ENCODE measurements around the gene SCARF2.
A peak's percentile ranks its signal among the peaks of the same experiment; 100 is the strongest.

The SCARF2 gene

DNA sequence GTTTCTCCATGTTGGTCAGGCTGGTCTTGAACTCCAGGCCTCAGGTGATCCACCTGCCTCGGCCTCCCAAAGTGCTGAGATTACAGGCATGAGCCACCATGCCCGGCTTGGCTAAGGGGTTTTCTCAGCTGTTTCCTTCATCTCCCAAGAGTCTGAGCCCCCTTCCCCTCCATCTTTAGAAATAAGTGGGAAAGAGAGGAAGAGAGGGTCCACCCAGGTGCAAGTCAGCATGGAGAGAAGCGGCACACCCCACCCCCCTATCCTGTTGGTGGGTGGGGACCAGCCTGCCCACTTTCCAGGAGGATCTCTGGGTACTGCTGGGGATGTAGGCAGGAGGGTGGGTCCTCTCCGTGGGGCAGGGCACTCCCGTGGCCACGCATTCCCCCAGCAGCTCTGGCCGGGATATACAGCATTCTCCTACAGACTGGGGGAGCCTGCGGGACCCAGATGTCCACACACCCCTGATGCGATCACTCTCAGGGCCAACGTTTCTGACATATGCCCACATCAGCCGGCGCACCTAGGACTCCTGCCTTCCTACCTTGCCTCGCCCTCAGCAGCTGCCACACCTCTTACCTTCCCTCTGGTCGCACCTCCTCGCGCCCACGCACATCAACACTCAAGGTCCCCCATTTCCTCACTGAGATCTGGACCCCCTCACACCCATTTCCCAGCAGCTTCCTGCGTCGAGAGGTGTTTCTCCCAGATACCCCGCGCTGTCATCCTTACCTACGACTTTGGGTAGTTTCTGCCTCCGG lies 8.9 kb downstream of the SCARF2 start:
- DNase-seq (ENCODE audit: insufficient read length, low spot score) (peak; percentile 17), FAIRE-seq (no peak)
- TF ChIP-seq, protein P1, sequence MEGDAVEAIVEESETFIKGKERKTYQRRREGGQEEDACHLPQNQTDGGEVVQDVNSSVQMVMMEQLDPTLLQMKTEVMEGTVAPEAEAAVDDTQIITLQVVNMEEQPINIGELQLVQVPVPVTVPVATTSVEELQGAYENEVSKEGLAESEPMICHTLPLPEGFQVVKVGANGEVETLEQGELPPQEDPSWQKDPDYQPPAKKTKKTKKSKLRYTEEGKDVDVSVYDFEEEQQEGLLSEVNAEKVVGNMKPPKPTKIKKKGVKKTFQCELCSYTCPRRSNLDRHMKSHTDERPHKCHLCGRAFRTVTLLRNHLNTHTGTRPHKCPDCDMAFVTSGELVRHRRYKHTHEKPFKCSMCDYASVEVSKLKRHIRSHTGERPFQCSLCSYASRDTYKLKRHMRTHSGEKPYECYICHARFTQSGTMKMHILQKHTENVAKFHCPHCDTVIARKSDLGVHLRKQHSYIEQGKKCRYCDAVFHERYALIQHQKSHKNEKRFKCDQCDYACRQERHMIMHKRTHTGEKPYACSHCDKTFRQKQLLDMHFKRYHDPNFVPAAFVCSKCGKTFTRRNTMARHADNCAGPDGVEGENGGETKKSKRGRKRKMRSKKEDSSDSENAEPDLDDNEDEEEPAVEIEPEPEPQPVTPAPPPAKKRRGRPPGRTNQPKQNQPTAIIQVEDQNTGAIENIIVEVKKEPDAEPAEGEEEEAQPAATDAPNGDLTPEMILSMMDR (IDR thresholded peaks at IDR 0.05; ENCODE audit: insufficient read depth, missing control alignments): no peak

DNA sequence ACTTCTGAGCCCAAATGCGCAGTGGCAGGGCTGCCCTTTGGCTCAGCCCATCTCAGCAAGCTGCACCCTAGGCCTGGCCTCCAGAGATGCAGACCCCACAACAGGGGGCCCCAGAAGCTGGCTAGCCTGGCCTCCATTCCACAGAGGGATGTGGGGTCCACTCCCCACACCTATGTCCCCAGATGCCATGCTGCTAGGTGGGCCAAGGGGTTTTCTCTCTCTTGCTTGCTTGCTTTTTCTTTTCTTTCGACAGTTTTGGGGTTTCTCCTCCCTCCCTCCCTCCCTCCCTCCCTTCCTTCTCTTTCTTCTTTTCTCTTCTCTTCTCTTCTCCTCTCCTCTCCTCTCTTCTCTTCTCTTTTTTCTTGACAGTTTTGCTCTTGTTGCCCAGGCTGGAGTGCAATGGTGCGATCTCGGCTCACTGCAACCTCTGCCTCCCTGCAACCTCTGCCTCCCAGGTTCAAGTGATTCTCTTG lies 9.6 kb downstream of the SCARF2 start:
- DNase-seq (ENCODE audit: insufficient read length, low spot score) (peak; percentile 8), FAIRE-seq (no peak)
- TF ChIP-seq, protein P1 (IDR thresholded peaks at IDR 0.05; ENCODE audit: insufficient read depth, missing control alignments): no peak

DNA sequence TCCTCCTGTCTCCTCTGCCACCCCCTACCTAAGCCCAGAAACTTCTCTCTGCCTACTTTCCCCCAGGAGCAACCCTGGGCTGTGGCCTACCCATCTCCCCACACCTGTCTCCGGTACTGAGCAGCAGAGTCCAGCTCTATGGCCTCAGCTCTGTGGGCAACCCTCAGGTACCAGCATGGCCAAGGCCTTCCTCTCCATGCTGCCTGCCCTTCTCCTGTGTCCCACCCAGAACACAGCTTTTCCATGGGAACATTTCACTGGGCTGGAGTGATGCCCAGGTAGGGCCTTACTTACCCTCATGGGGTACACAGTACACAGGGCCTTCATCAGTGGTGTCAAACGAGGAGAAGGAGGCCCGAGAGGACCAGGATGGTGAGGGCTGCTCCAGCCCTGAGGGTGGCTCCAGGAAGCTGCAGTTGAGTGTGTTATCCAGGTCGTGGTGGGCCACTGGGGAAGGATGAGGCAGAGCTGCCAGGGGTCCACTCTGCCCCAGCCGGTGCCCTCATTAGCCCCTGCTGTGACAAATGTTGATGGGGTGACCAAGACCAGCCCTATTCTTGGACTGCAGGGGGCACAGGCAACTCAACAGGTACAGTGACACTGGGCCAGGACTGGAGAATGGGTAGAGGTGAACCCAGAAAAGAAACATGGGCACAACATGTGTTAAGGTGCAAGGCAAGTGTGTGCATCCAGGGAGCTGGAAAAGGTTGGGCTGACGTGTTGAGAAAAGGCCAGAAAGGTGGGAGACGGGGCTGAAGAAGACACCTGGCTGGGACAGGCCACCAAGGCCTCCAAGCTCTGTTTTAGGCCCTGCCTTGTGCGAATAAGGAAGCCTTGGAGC lies 10.3 kb downstream of the SCARF2 start:
- DNase-seq (ENCODE audit: insufficient read length, low spot score): peak; percentile 17
- no peak for FAIRE-seq
- TF ChIP-seq, protein P1 (IDR thresholded peaks at IDR 0.05; ENCODE audit: insufficient read depth, missing control alignments): no peak

DNA sequence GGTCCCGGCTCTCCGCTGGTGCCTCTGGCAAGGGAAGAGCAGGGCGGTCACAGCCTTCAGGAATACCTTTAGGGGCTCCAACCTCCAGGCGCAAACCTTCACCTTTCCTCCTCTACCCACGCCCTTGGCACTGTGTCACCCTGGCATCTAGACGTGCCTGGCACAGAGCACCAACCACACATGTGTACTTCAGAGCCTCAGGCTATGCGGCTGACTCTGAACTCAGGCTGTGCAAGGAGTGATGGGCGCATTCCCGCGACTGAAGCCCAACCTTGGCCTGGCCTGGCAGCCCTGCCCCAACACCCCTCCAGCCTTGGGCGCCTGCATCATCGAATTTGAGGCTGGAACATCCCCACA lies 11.4 kb downstream of the SCARF2 start:
- no peak for FAIRE-seq
- TF ChIP-seq, protein P1 (IDR thresholded peaks at IDR 0.05; ENCODE audit: insufficient read depth, missing control alignments): no peak
- DNase-seq (ENCODE audit: insufficient read length, low spot score): no peak

DNA sequence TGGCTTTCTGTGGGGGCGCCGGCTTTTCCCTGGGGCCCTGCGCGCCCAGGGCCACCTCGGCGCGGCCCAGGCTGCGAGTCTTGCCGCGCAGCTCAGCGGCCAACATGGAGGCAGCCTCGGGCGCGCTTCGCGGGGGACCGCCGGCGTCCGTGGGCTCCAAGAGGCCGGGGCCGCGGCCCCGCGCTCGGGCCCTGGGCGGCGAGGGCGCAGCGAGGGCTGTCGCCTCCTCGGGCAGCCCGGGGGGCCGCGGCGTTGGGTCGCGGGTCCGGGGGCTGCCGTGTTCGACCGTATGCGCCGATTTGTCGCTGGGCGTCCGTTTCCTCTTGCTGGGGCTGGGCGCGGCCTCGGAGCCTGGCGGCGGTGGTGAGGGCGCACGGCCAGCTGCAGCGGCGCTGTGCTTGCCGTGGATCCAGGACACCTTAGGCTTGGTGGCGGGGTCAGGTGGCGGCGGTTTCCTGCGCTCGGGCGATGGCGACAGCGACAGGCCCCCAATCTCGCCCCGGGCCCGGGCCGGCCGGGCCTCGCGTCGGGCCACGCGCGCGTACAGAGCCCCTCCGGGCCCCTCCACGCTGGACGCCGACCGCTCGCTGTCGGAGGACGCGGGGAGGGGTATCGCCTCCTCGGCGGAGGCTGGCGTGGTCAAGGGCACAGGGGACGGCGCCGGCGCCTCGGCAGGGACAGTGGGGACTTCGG lies 11.9 kb downstream of the SCARF2 start:
- DNase-seq (ENCODE audit: insufficient read length, low spot score) (no peak), FAIRE-seq (no peak)
- TF ChIP-seq, protein P1 (IDR thresholded peaks at IDR 0.05; ENCODE audit: insufficient read depth, missing control alignments): no peak

DNA sequence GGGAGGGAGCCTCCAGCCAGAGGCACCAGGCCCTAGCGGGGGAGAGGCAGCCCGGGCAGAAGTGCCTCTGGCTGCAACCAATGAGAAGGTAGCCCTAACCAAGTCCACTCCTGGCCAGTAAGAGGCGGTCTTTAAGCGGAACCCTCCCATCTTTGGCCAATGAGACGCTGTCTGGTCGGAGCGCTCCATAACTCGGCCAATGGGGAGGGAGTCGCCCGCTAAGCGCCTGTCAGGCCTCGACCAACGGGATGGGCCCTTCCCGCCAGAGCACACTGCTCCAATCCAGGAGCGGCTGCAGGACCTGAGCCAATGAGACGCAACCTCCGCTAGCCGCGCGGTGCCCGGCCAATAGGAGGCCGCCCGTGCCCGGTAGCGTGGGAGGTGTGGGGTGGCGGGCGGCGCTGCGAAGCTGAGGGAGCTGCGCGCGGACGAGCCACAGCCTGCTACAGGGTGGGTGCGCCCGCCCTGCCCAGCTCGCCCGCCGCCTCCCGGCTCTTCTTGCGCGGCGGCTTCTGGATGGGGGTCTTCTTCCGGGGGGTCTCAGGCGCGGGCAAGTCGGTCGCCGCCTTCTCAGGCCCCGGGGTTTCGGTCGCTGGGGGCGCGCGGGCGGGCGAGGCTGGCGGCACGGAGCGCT lies 12.6 kb downstream of the SCARF2 start:
- no peak for DNase-seq (ENCODE audit: insufficient read length, low spot score)
- no peak for FAIRE-seq
- TF ChIP-seq, protein P1 (IDR thresholded peaks at IDR 0.05; ENCODE audit: insufficient read depth, missing control alignments): no peak
